NCI-H146 treated with DMSO at 0.1 percent for 48 hours (cell line): Measurements from ENCODE around the gene GFRA4.

Experiments used
- DNase-seq: peaks from one replicate; lab custom pipeline; 2025; ENCODE audit not compliant: unreplicated experiment; lab: John Stamatoyannopoulos, UW

GFRA4 gene

DNA sequence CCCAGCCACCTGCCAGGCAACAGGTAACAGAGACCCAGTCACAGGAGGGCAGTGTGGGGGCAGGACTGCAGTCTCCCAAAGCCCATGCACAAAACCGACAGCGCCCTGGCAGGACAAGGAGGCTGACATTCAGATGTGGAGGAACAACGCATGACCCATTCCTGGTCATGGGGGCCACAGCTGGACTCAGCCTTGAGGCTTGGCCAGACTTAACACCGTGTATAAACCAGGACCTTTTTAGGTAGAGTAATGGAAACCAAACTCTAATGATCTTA lies 8.1 kb downstream of the GFRA4 start:
- DNase-seq, result no peak

DNA sequence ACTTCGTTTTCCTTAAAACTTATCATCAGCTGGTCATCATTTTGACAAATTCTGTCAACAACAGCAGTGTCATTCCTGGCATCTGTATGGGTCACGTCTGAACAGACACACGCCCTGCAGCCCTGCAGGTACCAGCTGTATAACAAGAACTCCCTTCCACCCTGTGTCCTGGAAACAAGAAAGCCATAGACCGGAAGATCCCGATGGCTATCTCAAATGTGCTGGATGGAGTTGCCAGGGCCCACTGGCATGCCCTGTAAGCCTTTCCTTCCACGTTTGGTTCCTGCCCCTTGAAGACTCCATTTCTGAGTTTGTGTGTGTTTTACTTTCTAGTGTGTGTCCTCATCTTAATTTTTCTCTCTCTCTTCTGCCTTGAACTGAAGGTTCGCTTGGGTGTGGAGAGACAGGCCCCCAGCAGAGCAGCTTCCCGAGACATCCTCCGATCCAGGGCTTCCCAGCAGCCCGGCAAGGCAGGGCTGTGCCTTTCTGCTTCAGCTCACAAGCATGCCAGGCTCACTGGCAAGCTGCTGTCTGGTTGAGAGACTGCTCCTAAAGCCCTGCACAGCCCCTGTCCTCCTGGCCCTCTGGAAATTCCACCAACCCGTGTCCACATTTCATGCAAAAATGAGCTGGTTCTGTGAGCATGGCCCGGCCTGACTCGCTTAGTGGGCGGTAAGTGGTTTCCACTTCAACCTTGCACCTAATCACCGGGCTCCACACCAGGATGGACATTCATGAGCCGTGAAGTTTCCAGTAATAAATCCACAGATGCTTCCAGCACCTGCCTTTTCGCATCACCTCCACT lies 8.7 kb downstream of the GFRA4 start:
- DNase-seq, result no peak

DNA sequence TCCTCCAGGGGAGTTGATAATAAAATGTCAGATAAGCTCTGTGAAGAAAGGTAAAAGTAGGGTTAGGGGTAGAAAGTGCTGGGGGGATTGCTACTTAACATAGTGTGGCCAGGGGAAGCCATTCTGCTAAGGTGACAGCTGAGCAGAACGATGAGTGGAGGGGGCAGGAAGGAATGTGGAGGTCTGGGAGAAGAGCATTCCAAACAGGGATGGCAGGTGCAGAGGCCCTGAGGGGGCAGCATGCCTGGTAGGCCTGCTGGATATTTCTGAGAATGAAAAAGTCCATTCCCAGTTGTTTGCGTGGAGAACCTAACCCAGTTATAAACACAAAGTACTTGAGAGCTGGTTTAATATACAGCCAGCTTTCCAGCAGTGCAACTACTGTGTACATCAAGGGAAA lies 9.3 kb downstream of the GFRA4 start:
- no peak for DNase-seq

DNA sequence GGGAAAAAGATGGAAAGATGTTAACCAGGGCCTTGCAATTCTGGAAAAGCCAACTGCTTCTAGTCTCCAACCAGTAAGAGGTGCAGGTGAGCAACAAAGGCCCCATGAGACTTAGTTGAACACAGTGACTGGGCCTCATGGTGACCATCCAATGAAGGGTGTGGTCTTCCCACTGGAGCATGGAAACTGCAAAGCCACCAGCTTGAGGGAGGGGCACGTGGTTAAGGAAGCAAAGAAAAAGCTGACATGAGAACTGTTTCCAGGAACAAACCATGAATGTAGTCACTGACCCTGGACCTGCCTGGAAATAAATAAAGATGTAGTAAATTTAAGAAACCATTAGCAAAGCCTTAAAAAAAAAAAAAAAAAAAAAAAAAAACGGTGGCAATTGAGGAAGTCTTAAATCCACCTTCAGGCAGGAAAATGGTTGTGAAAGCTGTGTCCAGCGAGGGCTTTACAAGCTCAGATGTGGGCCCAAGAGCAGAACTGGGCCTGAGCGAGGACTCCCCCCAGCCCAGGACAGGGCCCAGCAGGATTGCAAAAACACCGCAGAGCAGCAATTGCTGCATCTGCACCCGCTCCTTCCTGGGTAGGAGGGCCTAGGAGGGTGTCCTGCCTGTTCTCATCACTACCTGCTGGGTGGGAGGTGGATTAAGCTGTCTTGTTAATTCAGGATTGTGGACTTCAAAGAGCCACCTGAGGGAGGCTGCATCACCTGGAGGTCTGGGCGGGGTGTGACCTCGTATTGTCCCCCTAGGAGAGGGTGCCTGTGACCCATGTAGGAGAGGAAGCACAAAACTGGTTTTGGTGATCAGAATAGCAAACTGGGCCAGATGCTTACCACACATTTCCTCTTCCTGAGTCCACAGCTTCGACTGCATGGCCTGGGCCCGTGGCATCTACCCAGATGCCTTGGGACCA lies 10.3 kb downstream of the GFRA4 start:
- no peak for DNase-seq

DNA sequence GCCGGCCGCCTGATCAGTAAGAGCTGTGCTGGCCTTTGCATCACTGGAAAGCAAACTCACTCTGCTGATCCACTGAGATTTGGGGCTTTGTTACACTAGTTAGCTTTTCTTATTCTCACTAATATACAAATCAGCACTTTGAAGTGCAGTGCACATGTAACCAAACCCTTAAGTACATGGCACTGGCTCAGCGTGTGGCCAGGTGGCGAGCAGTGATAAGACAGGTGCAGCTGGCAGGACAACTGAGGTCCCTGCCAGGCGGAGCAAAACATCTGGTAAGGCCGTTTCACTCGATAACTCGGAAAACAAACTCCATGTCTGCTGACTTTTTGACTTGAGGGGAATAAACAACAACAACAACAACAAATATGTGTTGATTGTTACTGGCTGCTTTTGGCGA lies 11.0 kb downstream of the GFRA4 start:
- DNase-seq, result no peak

DNA sequence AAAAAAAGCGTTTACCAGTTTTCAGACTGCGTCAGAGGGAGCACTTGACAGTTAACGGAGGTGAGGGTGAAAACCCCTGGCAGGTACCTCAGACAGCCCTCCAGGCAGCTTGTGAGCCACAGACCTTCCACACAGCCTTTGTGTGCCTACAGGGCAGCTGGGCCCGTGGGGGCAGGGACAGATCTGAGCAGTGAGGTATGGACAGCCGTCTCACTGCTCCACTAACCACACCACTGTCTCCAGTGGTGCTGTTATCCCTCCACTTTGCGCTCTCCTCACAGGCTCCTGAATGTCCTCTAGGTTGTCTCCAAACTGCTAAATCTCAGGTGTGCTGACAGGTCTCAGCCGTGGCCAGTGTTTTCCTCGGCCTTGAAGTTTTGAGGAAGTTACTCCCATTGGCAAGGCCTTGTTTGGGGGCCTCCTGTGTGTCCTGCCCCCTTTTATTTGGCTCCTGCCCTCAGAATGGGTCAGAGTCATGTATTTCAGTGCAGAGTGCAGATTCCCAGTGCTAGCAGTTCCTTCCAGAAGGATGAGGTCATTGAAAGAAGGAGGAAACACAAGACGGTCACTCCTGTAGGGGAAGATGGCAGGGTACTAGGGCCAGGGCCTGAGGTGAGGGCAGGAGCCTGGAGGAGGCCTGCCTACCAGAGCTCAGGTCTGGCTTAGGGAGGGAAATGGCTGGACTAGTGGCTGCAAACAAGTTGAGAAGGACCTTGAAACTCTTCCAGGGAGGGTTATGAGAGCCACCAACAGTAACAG lies 11.8 kb downstream of the GFRA4 start:
- no peak for DNase-seq

DNA sequence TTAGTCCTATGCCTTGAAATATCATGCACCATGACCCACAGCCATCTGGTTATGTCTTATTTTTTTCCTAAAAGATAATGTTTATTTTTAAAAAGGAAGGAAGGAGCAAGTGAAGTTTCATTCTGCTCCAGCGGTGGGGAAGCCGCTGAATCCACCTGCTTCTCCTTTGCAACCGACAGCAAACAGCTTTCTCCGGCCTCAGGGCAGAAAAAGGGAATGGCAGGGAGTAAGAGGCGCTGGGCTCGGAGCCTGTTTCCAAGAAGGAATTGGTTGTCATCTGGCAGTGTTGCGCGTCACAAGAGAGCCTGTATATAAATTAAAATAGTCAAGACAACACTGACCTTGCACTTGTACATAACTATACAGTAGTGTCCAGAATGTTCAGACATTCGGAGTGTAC lies 14.2 kb downstream of the GFRA4 start:
- DNase-seq, result no peak

DNA sequence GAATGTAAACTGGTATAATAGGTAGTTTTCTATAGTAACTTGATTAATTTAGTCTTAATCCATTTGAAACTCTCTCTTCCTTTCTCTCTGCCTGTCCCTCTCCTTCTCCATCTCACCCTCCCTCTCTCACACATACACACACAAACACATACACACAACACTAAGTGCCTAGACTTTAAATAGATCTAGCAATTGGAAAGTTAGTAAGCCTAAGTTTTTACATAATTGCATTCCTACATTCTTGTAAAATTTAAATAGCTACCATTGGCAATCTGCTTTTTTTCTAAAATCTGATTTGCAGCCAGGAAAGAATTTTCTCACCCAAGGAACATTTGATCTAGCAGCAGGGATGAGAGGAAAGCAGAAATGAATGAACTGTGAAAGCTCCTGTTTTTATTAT lies 15.7 kb downstream of the GFRA4 start:
- DNase-seq, result no peak

DNA sequence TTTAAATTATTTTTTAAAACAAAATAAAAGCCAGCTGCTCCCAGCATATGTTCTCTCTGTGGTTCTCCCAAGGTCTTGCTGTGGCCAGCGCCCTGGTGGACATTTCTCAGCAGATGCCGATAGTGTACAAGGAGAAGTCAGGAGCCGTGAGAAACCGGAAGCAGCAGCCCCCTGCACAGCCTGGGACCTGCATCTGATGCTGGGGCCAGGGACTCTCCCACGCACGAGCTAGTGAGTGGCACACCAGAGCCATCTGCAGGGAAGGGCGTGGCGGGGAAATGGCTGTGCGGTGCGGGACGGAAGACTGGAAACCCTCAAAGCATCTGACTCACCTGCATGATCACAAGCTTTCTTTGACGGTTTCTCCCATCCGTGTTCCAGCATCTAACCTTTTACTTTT lies 16.5 kb downstream of the GFRA4 start:
- no peak for DNase-seq

DNA sequence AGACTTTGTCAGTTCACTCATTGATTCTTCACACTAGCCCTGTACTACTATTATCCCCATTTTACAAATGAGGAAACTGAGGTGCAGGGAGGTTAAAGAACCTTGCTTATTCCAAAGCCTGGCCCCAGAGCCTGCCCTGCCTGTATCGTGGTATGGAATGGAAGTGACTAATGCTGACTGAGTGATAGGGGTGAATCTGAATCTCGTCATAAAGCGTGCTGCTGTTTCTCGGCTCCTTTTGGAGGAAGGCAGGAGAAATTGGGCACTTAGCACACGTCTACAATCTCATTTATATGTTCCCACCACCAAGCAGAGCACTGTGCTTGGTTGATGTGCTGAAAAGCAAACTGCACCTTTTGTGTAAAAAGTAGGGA lies 17.1 kb downstream of the GFRA4 start:
- no peak for DNase-seq

DNA sequence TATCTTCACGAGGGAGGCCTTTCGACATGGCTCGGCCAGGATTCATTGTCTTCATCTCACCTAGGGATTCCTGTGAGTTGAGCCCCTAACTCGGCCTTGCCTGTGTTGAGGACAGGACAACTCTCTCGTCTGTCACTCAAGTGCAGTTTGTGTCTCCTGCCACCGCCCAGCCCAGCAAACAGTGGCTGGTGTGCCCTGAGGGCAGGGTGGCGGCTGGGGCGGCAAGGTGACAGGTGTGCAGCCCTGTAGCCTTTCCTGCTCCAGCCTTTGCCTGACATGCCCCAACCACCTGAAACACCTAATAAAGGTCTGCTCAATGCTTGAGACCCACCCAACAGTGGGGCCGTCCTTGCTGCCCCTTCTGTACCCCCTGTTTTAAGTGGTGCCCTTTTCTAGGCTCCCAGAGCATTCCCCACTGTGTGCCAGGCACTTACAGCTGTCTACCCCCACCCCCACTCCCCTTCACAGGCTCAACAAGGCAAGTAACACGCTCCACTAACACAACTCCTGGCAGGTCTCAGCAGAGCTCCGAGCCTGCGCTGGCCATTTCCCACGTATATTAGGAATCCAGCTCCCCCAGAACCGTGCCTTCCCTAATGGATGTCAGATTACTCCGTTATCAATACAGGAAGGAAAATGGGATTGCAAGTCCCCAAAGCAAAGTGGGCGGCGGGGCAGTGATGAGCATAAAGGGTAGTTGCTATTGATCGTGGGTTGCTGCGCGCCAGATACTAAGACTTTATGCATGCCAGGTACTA lies 17.7 kb downstream of the GFRA4 start:
- no peak for DNase-seq

DNA sequence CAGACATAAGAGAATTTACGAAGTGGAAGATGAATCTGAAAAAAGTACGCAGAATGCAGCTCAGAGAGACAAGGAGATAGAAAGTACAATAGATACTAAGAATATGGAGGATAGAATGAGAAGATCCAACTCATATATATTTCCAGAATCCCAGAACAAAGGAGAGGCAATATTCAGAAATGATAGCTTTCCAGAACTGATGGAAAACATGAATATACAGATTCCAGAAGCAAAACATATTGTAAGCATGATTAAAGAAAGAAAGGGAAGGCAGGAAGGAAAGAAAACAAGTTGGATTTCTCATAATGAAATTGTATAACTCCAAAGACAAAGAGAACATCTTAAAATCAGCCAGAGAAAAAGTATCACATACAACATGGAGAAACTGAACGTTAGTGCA lies 22.9 kb downstream of the GFRA4 start:
- no peak for DNase-seq

DNA sequence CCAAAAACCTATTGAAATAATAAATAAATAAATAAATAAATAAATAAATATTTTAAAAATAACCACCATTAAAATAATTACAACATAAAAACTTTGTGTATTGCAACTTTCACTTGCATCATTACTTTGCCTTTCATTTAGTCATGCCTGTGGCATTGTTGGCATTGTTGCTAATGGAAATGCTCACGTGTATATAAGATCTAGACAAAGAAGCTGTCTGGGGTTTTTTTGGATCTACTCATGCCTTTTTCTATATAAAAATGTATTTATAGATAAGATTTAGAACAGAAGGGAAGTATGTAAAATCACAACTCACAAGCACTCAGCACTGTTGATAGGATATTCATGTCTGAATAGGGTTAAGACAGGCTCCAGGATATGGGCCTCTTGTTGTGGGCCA lies 27.9 kb downstream of the GFRA4 start:
- DNase-seq, result no peak

DNA sequence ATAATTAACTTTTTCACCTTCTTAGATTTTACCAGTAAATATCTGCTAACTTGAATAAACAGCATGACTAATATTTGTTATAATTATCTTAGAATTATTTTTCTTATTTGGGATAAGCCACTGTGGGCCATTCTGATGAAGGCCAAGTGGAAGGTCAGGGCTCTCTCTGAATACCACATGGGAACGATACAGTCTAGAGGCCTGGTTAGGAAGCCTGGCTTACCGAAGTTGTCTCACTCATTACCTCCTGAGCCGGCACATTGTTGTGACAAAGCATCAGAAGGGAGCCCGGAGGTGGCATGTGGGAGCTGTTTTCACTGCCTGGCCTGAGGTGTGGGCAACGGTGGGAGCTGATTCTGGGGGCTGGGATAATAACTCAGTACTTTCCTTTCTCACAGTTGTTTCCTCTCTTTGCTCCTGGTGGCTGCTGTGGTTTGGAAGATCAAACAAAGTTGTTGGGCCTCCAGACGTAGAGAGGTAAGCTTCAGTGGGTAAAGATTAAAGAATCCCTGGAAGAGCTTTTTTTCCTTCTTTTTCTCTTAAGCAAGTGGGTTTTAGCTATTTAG lies 29.2 kb downstream of the GFRA4 start:
- DNase-seq, result no peak

DNA sequence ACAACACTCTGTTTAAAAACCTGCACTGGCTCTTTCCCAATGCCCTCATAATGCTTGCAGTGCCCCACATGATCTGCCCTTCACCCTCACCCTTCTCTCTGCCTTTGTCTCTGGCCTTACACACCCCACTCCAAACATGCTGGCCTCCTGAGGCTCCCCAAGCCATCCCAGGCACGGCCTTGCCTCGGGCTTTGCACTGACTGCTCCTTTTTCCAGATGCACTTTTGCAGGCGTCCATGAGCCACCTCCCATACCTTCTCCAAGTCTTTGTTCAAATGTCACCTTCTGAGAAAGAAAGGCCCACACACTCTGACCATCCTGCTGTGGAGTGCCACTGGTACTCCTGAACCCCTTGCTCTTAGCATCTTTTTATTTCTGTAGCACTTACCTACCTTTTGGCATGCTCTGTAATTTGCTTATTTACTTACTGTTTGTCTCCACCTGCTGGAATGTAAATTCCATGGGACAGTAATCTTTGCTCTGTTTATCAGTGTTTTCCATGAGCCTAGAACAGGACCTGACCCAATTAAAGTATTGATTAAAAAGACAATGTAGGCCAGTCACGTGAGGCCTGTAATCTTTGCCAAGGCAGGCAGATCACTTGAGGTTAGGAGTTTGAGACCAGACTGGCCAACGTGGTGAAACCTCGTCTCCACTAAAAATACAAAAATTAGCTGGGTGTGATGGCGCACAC lies 30.7 kb downstream of the GFRA4 start:
- DNase-seq, result no peak

DNA sequence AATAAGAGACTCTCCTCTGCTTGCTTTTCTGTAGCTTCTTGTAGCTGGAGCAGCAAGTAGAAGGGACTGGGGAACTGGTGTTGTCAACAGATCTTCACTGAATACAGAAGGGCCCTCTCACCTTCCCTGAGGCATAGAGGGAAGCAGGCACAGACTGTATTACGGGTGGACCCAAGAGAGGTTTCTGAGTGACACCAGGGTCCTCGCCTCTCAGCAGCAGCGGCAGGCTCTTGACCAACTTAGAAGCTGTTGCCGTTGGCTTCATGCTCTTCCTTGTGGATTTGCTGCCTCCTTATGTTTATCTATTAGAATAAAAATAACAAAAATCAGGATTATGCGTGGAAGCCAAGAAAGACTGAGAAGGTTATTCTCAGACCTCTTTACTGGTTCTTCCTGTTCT lies 31.7 kb downstream of the GFRA4 start:
- no peak for DNase-seq

DNA sequence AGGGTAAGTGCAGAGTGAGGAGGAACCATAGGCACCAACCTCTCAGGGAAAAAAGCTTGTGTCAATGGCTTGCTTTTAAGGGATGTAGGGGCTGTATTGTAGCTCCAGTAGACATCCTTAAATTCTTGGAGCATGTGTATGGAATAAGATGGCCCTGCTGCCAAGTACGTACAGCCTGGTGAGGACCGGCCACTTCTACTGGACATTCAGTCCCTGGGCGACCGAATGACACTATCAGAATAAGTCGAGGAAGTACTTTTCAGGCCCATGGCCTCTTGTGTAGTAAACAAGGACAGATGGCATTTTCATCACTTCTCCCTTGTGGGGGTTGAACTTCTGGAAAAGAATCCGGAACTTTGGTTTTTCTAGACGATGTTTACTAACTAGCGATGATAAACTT lies 32.8 kb downstream of the GFRA4 start:
- DNase-seq, result no peak

DNA sequence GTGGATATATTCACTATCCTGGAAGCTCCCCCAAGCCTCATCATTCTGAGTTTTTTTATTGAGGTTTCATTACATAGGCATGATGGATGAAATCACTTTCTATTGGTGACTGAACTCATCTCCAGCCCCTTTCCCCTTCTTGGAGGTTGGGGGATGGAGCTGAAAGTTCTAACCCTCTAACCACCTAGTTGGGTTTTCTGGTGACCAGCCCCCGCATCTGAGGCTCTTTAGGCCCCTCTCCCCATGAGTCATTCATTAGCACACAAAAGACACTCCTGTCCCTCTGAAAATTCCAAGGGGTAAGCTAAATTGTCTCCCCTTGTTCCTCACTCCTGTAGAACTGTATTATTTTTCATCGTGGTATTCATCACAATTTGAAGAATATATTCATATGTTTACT lies 33.3 kb downstream of the GFRA4 start:
- no peak for DNase-seq

DNA sequence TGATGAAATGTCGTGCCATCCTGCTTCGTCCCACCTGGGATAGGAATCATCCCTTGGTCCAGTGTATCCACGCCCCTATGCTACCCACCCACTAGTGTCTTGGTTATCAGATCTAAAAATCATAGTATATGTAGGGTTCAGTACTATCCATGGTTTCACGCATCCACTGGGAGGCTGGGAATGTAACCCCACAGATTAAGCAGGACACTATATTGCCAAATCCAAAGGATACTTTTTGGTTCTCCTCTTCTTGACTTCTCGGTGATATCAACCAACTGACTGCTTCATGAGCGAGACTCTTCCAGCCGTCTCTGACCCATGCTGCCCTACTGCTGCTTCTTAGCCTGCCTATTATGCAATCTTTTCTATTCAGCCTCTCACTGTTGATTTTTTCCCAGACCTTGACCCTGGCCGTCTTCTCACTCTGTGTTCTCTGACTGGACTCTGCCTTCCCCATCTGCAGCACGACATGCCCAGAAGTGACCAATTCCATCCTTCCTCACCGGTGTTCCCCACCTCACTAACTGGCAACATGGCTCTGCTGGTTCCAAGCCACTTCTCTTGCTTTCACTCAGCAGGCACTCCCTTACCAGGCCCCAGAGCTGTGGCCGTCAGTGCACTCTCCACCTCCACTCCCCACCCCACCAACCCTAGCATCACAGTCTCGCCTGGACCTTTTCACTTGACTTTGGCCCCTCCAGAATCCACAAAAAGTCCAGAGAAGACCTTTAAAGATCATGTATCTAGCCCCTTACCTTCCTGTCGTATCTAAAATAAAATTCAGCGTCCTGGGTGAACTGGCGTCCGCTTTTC lies 34.5 kb downstream of the GFRA4 start:
- no peak for DNase-seq
